Measurements from ENCODE around the gene TRH. TPM values are rescaled to one million over a fixed set of nuclear protein-coding genes. Genes with fewer than 3 reads are reported as not detected.

The TRH gene
- polyA plus RNA-seq, 1 experiment, result not detected

DNA sequence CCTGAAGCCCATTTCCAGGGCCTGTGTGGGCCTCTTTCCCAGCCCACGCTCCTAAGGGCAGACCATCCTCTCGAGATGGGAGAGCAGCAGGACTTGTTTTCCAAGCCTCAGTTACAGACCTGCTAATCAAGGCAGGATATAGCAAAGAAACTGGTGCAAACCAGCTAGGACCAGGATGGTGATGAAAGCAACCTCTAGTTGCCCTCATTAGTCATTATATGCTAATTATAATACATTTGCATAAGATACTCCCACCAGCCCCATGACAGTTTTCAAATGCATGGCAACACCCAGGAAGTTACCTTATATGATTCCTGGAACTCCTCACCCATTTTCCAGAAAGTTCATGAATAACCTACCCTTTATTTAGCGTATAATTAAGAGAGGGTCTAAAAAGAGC lies 34.4 kb upstream of the TRH start:
- H3K9me3 ChIP-seq (ENCODE audit: control insufficient read depth, insufficient read depth, low read length), result no peaks in the 10 kb centered on the region; the same call in 1 of the 2 replicates
- CTCF ChIA-PET, result interaction anchor here (0.7 to 3.9 kb wide), 3 partner anchors 157 to 303 kb away, joined by 3 to 47 read pairs (median 6); no protein-coding TSS in a partner anchor
- DNase-seq (ENCODE audit: low read depth, low spot score), result no peak
- no peak overlapping the region for H3K27ac ChIP-seq (ENCODE audit: low read depth, low read length)
- POLR2A ChIA-PET, result no interaction called here
- H3K27me3 ChIP-seq (ENCODE audit: control insufficient read depth, insufficient read depth, low read length), result peaks cover 14% of the 10 kb centered on the region
- no peak for TF ChIP-seq CTCF (IDR thresholded peaks at IDR 0.05; ENCODE audit: low read depth, low read length)
- H3K4me3 ChIP-seq (ENCODE audit: low read depth, low read length), result no peak overlapping the region

DNA sequence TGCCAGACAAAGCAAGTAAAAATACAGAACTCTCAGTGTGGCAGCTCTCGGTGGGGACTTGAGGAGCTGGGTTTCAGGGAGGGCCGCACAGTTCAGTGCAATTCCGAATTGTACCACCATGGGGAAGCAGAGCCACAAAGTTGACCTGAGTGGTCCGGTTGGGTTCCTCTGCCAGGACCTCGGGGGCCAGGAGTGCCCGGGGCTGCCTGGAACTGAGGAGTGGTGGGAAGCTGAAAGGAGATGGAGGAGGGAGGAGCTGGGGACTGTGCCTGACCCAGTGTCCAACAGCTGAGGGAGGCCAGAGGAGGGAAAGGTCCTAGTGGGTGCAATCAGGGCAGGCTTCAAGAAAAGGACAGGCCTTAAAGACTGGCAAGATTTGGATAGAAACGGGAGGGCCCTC lies 32.2 kb upstream of the TRH start:
- POLR2A ChIA-PET, result no interaction called here
- peak; percentile 82 for TF ChIP-seq CTCF (IDR thresholded peaks at IDR 0.05; ENCODE audit: low read depth, low read length)
- Histone ChIP-seq H3K4me3 (ENCODE audit: low read depth, low read length) (no peak overlapping the region), H3K27ac (ENCODE audit: low read depth, low read length) (no peak overlapping the region), H3K9me3 (ENCODE audit: control insufficient read depth, insufficient read depth, low read length) (no peaks in the 10 kb centered on the region; the same call in 1 of the 2 replicates), H3K27me3 (ENCODE audit: control insufficient read depth, insufficient read depth, low read length) (peaks cover 20% of the 10 kb centered on the region)
- CTCF ChIA-PET, result interaction anchor here (0.7 to 3.9 kb wide), 35 partner anchors 8 to 502 kb away, joined by 3 to 68 read pairs (median 5); partner anchors contain the start of gene IFT122
- DNase-seq (ENCODE audit: low read depth, low spot score), result peak; percentile 23

- Histone ChIP-seq H3K9me3 (ENCODE audit: control insufficient read depth, insufficient read depth, low read length) (no peaks in the 10 kb centered on the region; the same call in 1 of the 2 replicates), H3K27me3 (ENCODE audit: control insufficient read depth, insufficient read depth, low read length) (peaks cover 24% of the 10 kb centered on the region), H3K4me3 (ENCODE audit: low read depth, low read length) (no peak overlapping the region), H3K27ac (ENCODE audit: low read depth, low read length) (no peak overlapping the region)
- ChIA-PET POLR2A (interaction anchor here (0.6 kb wide), 1 partner anchor 103 kb away, joined by 5 read pairs; no protein-coding TSS in a partner anchor), CTCF (interaction anchor here (0.7 to 3.9 kb wide), 29 partner anchors 9 to 503 kb away, joined by 3 to 68 read pairs (median 5); partner anchors contain the start of gene IFT122)
- TF ChIP-seq CTCF (IDR thresholded peaks at IDR 0.05; ENCODE audit: low read depth, low read length), result no peak
- DNase-seq (ENCODE audit: low read depth, low spot score), result no peak
These were observed 31.5 kb upstream of the TRH start for GRCh38 chr3:129943020-129943419.

DNA sequence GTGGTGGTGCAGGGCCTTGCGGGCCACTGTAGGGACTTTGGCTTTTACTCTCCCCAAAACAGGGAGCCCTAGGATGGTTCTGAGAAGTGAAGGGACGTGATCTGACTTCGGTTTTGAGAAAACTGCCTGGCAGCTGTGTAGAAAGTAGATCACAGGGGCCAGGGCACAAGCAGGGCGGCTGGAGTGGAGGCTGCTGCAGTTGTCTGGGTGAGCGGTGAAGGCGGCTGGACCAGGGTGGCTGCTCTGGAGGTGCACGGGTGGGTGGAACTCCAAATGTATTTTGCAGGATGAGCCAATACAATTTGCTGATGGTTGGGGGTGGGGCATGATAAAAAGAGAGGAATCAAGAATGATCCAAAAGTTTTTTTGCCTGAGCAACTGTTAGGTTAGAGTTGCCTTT lies 29.8 kb upstream of the TRH start:
- no peak for TF ChIP-seq CTCF (IDR thresholded peaks at IDR 0.05; ENCODE audit: low read depth, low read length)
- H3K27me3 ChIP-seq (ENCODE audit: control insufficient read depth, insufficient read depth, low read length), result peaks cover 30% of the 10 kb centered on the region
- no peak overlapping the region for H3K27ac ChIP-seq (ENCODE audit: low read depth, low read length)
- no peak overlapping the region for H3K4me3 ChIP-seq (ENCODE audit: low read depth, low read length)
- POLR2A ChIA-PET, result no interaction called here
- no peak for DNase-seq (ENCODE audit: low read depth, low spot score)
- CTCF ChIA-PET, result interaction anchor here (1.3 to 3.9 kb wide), 3 partner anchors 161 to 331 kb away, joined by 3 to 68 read pairs (median 4); no protein-coding TSS in a partner anchor
- H3K9me3 ChIP-seq (ENCODE audit: control insufficient read depth, insufficient read depth, low read length), result no peaks in the 10 kb centered on the region; the same call in 1 of the 2 replicates

DNA sequence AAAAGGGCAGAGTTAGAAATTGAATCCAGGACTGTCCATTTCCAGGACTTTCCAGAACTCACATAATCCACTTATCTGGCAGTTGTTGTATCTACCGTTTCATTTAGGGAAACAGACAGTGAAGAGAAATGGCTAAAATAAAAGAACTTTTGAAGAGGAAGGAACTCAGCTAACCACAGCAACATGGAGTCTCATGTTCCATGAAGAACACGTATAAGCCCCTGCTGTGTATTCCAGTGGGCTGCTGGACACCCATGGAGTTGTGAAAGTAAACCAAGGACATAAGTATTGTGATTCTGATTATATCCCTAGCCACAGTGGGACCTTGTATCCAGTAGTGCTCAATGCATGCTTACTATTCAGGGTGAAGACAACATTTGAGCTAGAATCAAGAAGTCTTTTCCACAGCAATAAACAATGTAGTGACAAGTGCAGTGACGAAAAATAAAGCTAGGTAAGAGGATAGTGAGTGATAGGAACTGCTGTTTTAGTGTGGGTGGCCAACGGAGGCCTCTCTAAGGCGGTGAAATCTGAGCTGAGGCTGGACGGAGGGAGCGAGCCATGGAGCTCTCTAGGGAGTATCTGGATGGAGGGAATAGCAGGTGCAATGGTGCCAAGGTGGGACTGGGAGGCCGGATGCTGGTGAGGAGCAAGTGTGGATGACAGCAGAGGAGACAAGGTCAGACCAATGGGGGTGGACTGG lies 26.8 kb upstream of the TRH start:
- CTCF ChIA-PET, result interaction anchor here (1.1 to 2.0 kb wide), 2 partner anchors 150 to 158 kb away, joined by 3 to 8 read pairs; no protein-coding TSS in a partner anchor
- Histone ChIP-seq H3K27me3 (ENCODE audit: control insufficient read depth, insufficient read depth, low read length) (peaks cover 37% of the 10 kb centered on the region), H3K27ac (ENCODE audit: low read depth, low read length) (no peak overlapping the region), H3K4me3 (ENCODE audit: low read depth, low read length) (no peak overlapping the region), H3K9me3 (ENCODE audit: control insufficient read depth, insufficient read depth, low read length) (no peaks in the 10 kb centered on the region; the same call in 1 of the 2 replicates)
- no peak for DNase-seq (ENCODE audit: low read depth, low spot score)
- TF ChIP-seq CTCF (IDR thresholded peaks at IDR 0.05; ENCODE audit: low read depth, low read length), result no peak
- POLR2A ChIA-PET, result no interaction called here

Measured in AG04450 (cell line).